ENCODE data around the gene SYDE2.
"Not testable (repeated sequence)": the region's sequence is repeated elsewhere in the genome, so short reads cannot be mapped to it uniquely, and the experiment has no call there.

SYDE2 gene, protein sequence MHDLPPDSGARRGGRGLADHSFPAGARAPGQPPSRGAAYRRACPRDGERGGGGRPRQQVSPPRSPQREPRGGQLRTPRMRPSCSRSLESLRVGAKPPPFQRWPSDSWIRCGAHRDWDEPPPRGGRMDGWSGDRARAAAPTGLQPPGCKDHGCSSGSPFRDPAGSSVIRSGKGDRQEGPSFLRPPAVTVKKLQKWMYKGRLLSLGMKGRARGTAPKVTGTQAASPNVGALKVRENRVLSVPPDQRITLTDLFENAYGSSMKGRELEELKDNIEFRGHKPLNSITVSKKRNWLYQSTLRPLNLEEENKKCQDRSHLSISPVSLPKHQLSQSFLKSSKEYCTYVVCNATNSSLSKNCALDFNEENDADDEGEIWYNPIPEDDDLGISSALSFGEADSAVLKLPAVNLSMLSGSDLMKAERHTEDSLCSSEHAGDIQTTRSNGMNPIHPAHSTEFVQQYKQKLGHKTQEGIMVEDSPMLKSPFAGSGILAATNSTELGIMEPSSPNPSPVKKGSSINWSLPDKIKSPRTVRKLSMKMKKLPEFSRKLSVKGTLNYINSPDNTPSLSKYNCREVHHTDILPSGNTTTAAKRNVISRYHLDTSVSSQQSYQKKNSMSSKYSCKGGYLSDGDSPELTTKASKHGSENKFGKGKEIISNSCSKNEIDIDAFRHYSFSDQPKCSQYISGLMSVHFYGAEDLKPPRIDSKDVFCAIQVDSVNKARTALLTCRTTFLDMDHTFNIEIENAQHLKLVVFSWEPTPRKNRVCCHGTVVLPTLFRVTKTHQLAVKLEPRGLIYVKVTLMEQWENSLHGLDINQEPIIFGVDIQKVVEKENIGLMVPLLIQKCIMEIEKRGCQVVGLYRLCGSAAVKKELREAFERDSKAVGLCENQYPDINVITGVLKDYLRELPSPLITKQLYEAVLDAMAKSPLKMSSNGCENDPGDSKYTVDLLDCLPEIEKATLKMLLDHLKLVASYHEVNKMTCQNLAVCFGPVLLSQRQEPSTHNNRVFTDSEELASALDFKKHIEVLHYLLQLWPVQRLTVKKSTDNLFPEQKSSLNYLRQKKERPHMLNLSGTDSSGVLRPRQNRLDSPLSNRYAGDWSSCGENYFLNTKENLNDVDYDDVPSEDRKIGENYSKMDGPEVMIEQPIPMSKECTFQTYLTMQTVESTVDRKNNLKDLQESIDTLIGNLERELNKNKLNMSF

DNA sequence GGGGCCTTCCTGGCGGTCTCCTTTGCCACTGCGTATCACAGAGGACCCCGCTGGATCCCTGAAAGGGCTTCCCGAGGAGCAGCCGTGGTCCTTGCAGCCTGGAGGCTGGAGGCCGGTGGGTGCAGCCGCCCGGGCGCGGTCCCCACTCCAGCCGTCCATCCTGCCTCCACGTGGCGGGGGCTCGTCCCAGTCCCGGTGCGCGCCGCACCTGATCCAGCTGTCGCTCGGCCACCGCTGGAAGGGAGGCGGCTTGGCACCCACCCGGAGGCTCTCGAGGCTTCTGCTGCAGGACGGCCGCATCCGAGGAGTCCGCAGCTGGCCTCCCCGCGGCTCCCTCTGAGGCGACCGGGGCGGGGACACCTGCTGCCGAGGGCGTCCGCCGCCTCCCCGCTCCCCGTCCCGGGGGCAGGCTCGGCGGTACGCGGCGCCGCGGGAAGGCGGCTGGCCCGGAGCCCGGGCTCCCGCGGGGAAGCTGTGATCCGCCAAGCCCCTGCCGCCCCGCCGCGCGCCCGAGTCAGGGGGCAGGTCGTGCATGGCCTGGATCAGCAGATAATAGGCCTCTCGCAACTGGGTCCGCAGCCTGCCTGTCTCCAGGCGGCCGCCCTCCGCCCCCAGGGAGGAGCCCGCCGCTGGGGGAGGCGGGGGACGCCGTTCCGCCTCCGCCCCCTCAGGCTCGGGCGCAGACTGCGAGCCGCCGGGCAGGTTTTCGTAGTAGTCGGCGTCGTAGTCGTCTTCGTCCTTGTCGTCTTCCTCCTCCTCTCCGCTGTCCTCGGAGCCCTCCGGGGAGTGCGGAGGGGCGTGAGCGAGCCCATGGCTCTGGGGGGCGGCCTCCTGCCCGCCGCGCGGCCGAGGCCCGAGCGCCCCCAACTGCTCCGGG lies at the start of gene SYDE2:
TSS of gene SYDE2 (minus strand) at position 554 of the 877 bp plus-strand sequence. CDS start at position 534, 20 bp downstream.
- peak; percentile 84 for DNase-seq (ENCODE audit: low spot score)

DNA sequence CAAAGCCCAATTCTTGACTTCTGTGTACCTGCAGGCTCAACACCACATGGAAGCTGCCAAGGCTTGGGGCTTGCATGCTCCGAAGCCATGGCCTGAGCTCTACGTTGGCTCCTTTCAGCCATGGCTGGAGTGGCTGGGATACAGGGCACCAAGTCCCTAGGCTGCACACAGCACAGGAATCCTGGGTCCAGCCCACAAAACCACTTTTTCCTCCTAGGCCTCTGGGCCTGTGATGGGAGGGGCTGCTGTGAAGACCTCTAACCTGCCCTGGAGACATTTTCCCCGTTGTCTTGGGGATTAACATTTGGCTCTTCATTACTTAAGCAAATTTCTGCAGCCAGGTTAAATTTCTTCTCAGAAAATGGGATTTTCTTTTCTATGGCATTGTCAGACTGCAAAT lies 48.2 kb upstream of the SYDE2 start:
- not testable (repeated sequence) for DNase-seq (ENCODE audit: low spot score)

DNA sequence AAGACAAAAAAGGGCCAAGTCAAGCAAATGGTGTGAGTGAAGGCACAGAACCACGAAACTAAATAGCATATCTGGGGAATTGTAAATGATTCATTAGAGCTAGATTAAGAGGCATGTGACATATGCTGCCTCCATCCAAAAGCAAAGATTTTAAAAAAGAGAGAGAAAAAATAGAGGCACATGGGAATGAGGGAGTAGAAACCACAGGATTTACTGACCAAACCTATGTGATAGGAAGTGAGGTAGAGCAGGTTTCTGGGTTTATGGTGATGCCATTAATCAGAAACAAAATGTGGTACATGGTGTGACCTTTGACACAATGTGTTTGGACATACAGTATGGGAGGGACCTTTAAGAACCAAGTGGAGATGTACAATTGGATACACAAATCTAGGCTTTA lies 45.1 kb upstream of the SYDE2 start:
- DNase-seq (ENCODE audit: low spot score): no peak

DNA sequence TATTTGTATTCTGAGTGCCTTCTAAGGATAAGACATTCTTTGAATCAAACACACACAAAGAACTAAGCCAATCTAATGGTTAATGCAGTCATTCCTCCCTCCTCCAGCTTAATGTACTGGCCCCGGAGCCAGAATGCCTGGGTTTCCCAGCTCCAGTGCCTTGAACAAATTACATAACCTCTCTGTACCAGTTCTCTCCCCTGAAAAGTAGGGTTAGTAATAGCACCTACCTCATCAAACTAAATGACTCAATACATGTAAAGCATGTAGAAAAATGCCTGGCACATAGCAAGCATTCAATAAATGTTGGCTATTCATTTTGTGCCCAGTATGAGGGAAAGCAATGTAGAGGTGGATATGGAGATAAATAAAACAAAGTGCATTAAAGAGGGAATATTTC lies 44.6 kb upstream of the SYDE2 start:
- no peak for DNase-seq (ENCODE audit: low spot score)

DNA sequence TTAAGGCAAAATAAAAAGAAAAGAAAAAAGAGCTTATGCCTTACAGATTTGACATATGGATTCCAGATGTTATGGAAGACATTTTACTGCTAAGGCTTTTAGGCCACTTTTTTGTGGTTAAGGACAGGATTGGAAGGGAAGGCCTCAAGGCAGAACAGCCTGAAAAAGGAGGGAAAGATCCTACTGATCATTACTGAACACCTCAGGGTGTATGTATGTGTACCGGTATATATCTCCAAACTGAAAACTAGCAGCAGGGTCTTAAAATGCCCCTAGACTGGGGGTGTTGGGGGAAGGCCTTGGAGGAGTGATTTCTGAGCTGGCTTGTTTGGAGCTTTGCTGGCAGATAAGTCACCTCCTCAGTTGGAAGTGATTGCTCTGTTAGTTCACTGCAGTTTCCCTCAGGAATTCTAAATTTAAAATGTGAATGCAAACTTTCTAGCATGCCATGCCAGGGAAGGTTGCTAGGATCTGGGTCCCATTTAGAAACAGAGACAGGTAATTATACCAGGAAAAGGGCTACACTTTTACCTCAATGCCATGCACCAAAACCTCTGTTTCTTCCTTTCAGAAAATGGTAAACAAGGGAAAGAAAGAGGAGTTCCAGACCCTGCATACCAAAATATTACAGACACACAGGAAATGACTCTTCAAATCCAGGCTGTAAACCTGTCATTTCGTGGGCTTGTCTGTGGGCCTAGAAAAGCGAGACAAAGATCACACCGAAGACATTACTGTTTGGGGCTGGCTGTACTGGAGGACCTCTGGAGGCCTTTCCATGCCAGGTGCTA lies 43.6 kb upstream of the SYDE2 start:
- DNase-seq (ENCODE audit: low spot score): no peak

DNA sequence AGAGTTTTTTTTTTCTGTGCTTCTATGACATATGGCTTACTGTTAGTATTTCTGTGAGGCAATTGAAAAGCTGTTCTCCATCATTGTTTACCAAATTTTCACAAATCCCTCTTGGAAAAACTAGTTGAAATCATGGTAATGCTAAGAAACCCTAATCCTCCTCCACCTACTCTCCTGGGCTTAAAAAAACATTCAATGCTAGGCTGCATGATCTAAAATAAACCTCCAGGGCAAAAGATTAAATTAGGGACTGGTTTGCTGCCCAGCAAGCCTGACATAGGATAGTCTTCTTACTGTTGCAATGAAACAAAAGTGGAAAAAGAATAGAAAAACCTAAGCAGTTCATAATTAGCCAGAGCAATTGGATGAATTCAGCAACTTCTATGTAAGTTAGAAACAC lies 42.6 kb upstream of the SYDE2 start:
- DNase-seq (ENCODE audit: low spot score): no peak

DNA sequence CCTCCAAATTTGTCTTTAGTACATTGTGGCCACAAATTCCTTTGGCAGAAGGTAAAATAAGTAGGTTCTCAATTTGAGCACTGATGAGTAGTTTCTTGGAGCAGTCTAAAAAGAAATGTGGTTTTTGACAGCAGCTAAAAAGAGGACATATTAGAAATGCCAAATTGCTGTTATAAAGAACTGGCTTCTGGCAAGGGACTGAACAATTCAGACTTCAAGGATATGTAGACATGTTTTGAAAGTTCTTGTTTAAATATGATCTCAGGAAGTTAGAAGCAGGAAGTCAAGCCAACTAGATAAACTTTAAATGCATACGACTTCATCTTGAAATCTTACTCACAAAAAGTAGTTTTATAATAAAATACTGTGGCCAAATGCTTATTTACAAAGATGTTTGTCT lies 39.8 kb upstream of the SYDE2 start:
- no peak for DNase-seq (ENCODE audit: low spot score)

DNA sequence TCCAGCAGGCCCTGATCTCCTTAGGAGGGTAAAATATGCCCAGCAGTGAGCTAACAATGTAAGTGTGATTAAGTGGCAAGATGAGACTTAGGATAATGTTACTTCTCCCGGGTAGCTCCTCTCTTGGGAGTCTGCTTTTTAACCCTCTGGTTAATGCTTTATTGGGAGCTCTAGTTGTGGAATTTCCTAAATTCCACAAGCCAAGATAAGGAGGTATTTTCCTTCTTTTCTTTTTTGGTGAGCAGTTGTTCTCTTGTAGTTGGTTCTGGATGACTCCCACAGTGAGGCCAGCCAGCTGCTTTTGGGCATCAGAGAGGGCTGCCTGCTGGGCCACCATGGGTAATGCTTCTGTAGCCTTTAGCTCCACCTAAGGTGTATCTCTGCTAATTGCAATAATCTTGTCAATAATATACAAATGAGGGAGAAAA lies 39.4 kb upstream of the SYDE2 start:
- peak; percentile 29 for DNase-seq (ENCODE audit: low spot score)

DNA sequence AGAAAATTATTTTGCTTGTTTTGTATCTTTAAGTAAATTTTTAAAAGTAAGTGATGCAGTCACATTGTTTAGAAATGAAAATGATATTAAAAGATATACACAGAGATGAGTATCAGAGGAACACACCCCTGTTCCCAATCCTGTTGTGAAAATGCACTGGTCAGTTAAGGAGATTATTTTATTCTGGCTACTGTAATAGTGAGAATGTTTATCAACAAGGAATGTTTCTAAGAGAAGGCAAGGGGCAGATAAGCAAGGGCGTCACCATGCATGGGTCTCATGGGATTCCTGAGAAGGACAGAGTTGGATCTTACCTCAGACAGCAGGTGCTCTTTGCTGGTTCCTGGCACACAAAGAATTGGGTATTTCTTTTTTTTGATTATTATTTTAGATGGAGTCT lies 36.8 kb upstream of the SYDE2 start:
- DNase-seq (ENCODE audit: low spot score): no peak

DNA sequence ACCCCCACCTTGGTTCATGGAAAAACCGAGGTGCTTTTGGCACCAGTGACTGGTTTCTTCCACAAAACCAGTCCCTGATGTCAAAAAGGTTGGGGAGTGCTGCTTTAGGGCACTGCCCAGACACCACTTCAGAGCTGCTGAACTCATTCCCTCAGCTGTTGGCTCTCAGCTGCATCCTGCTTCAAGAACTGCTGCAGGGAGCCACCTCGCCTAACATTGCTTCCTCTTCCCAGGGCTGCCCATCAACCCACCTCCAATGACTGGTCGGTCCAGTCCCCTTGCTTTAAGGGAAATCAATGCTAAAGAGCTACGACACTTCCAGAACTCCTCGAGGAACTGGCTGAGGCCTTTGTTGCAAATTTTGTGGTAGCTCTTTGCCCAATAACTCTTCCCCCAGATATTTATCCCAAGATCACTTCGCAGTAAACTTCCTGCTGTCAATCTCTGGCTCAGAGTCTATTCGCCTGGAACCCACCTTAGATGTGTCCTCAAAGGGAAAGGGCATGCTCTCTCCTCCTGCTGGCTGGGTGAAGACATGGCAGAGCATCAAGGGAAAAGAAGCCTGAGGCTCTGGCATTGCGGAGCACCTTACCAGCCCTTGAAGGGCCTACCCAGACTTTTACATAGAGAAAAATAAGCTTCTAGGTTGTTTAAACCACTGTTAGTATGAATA lies 29.6 kb upstream of the SYDE2 start:
- no peak for DNase-seq (ENCODE audit: low spot score)

DNA sequence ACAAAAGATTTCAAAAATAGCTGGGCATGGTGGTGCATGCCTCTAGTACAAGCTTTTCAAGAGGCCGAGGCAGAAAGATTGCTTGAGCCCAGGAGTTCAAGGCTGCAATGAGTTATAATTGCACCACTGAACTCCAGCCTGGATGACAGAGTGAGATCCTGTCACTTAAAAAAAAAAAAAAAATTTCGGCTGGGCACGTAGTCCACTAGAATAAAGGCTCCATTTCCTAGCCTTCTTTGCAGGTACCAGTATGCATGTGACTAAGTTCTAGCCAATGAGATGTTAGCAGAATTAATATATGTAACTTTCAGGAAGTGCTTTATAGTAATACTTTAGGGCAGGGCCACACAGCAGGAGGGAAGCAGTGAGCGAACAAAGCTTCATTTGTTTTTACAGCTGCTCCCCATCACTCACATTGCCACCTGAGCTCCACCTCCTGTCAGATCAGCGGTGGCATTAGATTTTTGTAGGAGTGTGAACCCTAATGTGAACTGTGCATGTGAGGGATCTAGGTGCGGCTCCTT lies 28.8 kb upstream of the SYDE2 start:
- DNase-seq (ENCODE audit: low spot score): no peak

DNA sequence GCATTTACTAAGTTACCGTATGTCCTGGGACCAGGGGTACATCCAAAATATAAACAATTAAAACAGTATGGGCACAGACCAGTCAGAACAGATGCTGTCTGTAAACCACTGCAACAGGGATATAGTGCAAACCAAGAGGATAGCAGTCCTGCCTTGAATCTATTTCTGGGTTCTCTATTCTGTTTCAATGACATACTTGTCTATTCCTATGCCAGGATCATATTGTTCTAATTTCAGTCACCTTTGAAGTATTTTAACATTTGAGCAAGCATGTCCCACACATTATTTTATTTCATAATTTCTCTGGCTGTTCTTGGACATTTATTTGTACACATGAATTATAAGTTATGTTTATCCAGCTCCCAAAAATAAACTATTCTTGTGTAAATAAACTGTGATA lies 28.2 kb upstream of the SYDE2 start:
- DNase-seq (ENCODE audit: low spot score): no peak

DNA sequence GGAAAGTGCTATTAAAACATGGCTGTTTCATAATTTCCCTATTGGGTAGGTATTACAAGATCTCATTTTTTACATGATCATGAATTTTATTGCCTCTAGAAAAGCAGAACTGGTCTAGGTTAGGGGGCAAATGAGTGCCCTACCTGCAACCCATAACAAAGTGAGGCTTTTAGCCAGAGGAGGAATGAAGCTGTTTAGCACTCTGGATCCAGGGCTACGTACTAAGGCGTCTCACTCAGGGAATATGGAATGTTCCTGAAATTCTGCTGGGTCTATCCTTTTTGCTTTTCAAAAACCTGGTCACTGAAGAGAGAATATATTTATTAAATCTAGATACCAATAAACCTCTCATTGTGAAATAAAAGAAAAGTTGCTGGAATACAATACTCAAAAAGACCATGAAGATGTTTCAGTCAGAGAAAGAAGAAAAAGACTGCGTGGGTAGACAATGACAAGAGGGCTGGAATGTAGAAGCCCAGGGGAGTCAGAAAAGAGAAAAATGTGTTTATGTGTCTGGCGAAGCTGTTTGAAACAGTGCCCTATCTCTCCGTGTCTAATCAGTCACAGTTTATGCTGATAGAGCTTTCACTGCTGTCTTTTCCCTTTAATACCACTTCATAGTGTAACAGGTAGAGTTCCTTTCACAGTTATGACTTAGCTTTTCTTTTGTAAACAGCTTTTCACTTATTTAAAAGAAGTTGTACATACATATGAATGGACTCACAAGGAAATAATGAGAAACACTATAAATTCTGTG lies 25.0 kb upstream of the SYDE2 start:
- DNase-seq (ENCODE audit: low spot score): no peak

DNA sequence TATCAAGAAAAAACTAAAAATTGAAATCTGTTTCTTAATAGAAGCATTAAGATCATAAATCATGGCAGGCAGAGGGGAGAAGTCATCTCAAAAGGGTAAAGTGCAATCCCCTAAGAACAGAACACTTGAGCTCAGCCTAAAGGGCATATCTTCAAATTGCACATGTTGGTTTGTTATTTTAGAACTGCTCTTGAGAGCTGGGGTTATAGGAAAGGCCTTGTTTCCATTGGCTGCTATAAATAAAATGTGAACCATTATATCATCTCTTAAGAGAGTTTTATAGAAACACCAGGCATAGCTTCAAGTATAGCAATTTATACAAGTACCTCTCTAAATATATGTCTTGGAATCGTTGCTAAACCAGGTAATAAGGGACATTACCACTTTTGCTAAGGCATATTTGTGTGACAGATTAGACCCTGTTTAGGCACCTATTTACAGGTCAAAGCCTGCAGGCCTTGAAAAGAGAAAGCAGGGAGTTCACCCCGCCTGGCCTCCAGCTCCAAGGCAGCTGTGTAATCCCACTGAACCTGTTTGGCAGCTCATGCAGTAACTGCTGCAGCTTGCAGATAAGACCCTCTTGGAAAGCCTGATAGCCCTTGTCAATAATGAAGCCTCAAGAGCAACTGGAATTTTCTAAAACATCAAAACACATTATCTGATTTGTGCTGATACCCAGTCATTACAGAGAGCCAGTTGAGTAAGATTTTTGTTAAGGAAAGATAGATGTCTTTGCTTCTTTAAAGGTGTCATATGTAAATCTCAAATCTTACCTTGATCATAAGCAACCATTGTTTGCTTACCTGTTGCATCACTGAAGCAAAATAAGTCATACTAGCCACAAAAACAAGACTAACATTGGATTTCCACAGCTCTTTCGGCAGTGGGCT lies 24.2 kb upstream of the SYDE2 start:
- no peak for DNase-seq (ENCODE audit: low spot score)

DNA sequence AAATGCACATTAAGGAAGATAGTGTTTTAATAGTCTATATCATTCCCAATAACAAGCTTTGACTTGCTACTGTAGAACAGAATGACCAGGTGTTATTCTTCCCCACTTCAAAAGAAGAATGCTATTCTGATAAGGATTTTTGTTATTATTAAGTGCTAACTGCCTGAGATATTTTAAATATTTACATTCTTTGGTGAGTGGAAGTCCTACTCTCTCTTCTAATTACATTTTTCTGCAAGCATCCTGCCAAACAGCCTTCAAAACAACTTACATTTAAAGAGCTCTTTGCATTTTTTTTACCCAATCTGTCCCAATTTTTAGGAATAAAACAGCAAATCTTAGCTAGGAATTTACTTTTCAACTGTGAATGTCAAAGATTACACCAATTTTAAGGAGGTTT lies 23.5 kb upstream of the SYDE2 start:
- DNase-seq (ENCODE audit: low spot score): no peak

DNA sequence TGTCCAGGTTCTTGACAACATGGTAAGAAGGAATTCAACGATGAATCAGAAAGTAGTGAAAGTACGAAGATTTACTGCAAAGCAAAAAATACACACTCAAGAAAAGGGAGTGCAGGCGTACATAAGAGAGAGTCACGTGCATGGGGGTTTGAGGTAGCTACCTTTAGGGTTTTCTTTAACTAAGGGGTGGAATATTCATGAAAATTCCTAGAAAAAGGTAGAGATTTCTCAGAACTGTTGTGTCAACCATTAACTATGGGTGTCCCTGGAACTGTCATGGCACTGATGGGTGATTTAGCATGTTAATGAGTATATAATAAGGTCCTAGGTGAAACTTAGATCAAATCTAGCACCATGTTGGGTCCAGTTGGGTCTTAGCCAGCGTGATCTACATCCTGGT lies 22.5 kb upstream of the SYDE2 start:
- DNase-seq (ENCODE audit: low spot score): no peak

DNA sequence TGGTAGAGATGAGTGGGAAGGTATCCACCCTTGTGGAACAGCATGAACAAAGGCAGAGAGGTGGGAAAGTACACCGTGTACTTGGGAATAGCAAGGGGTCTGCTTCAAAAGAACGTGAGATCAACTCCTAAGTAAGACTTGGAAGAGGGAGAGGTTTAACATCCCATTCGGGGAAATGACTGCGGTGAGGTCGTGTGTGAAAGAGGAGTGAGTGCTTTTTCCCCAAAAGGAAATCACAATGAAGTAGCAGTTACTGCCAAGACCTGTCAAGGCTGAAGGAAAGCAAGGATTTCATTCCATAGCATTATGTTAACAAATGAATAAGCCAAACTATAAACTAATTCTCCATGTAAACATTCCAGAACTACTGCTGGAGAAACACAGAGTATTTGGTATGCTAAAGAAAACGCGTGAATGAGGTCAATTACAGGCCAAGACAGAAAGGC lies 20.0 kb upstream of the SYDE2 start:
- no peak for DNase-seq (ENCODE audit: low spot score)
